K562 (cell line): Measurements from ENCODE around the gene LTBP4. TPM values are rescaled to one million over a fixed set of nuclear protein-coding genes. Genes with fewer than 3 reads are reported as not detected.
"Not testable (repeated sequence)": the region's sequence is repeated elsewhere in the genome, so short reads cannot be mapped to it uniquely, and the experiment has no call there.

Experiments used
- ATAC-seq: fragments of 200-7000 bp; cut with Tn5 transposase; 3 replicates; pipeline ENCODE4 v1.9.1; 2020; ENCODE audit warnings: moderate library complexity
- BruUV-seq: library from RNA; stranded (reverse); fragments of 400-500 nt; replicated peaks from 2 replicates; lab custom pipeline; 2021; lab: Mats Ljungman, UMichigan
- CTCF ChIA-PET: fragments of 300-600 bp; formaldehyde crosslinking; extraction: SDS; loops from one replicate; lab custom pipeline; 2021; ENCODE audit warnings: low intra/inter-chr PET ratio; lab: Yijun Ruan, JAX
- POLR2A ChIA-PET: fragments of 300-600, 350-650 bp; sonication (Branson Sonifier 250); formaldehyde crosslinking; extraction: SDS; loops from one replicate; lab custom pipeline; 2021; ENCODE audit warnings: antibody characterized with exemption, inconsistent platforms; lab: Yijun Ruan, JAX
- DNase-seq, 4 experiments: peaks; one replicate each; pipeline versions ENCODE4 v3.0.0 to v3.0.0-alpha.2; 2011 to 2018; ENCODE audit warnings: low spot score in 3 of 4, mixed read lengths in 3 of 4; ENCODE audit errors: extremely low read depth in 1 of 4
- FAIRE-seq: peaks from 2 replicates; lab custom pipeline; 2011; peaks lifted over from hg19 to GRCh38; lab: Jason Lieb, UNC
- H2AFZ ChIP-seq: 2 replicates; pipeline ENCODE4 v1.6.0; 2011; ENCODE audit warnings: low read depth, low read length, control low read depth, inconsistent platforms
- H3K27ac ChIP-seq: fragments of 200-600 bp; 3 replicates; pipeline ENCODE4 v1.8.0; 2011; ENCODE audit warnings: low read depth, mild to moderate bottlenecking, control low read depth, inconsistent platforms, low read length, moderate library complexity, mixed read lengths; ENCODE audit errors: extremely low read depth
- H3K27me3 ChIP-seq, 2 experiments: fragments of 300-600 bp in 1 of 2; 2 replicates in 1 of 2; 3 replicates in 1 of 2; pipeline versions ENCODE4 v1.6.0 to v1.8.0; 2011; ENCODE audit warnings: inconsistent platforms in 2 of 2, low read length in 2 of 2, mild to moderate bottlenecking in 1 of 2, mixed read lengths in 1 of 2, moderate library complexity in 1 of 2; ENCODE audit not compliant: control insufficient read depth in 2 of 2, insufficient read depth in 2 of 2
- H3K36me3 ChIP-seq: fragments of 300-600 bp; 3 replicates; pipeline ENCODE4 v1.8.0; 2011; ENCODE audit warnings: mild to moderate bottlenecking, low read length, inconsistent platforms; ENCODE audit not compliant: control insufficient read depth, insufficient read depth
- H3K4me1 ChIP-seq, 2 experiments: fragments of 200-600 bp in 1 of 2; replicated peaks in 1 of 2; 2 replicates in 1 of 2; 3 replicates in 1 of 2; pipeline versions ENCODE4 v1.5.1 to v1.8.0; 2011; ENCODE audit warnings: inconsistent platforms in 2 of 2, low read length in 2 of 2, mild to moderate bottlenecking in 1 of 2, mixed read lengths in 1 of 2, moderate library complexity in 1 of 2; ENCODE audit not compliant: control insufficient read depth in 2 of 2, insufficient read depth in 2 of 2
- H3K4me2 ChIP-seq: 2 replicates; pipeline ENCODE4 v1.6.1; 2011; ENCODE audit warnings: low read length, control low read depth, inconsistent platforms, mixed read lengths; ENCODE audit not compliant: insufficient read depth
- H3K4me3 ChIP-seq: fragments of 200-600 bp; sonication (generic), shearing (Covaris generic); 2 replicates; pipeline ENCODE4 v1.5.1; 2016; ENCODE audit warnings: control low read depth, inconsistent platforms
- H3K79me2 ChIP-seq: fragments of 200-600 bp; 3 replicates; pipeline ENCODE4 v1.8.0; 2011; ENCODE audit warnings: low read length, inconsistent platforms; ENCODE audit not compliant: control insufficient read depth, insufficient read depth
- H3K9ac ChIP-seq, 2 experiments: 2 replicates each; pipeline versions ENCODE4 v1.6.0 to v1.6.1; 2011; ENCODE audit warnings: low read depth in 2 of 2, low read length in 2 of 2, control low read depth in 1 of 2, inconsistent platforms in 1 of 2, mild to moderate bottlenecking in 1 of 2, mixed read lengths in 1 of 2; ENCODE audit not compliant: insufficient read depth in 1 of 2
- H3K9me1 ChIP-seq: one replicate; pipeline ENCODE4 v1.6.0; 2011; ENCODE audit warnings: inconsistent platforms, mild to moderate bottlenecking, low read length, moderate library complexity; ENCODE audit not compliant: control insufficient read depth, insufficient read depth
- H3K9me3 ChIP-seq: replicated peaks from 2 replicates; pipeline ENCODE4 v1.5.1; 2011; ENCODE audit warnings: low read depth, low read length, inconsistent platforms; ENCODE audit not compliant: control insufficient read depth, insufficient read depth
- H4K20me1 ChIP-seq: replicated peaks from 2 replicates; pipeline ENCODE4 v1.6.1; 2011; ENCODE audit warnings: low read length, inconsistent platforms, mixed read lengths; ENCODE audit not compliant: control insufficient read depth, insufficient read depth
- WGBS: fragments of 100-300 bp; shearing (Covaris generic); methylation state at CpG from one replicate; pipeline ENCODE4 v1.1.6; 2016; ENCODE audit warnings: low coverage, mixed read lengths; ENCODE audit not compliant: insufficient coverage; ENCODE audit errors: missing lambda C conversion rate; 5-methylcytosine and 5-hydroxymethylcytosine counted together
- in situ Hi-C: fragments of 300-500 bp; cut with MboI; formaldehyde crosslinking; loops from 4 replicates; pipeline ENCODE4 v1.15.0; 2018; ENCODE audit warnings: inconsistent platforms, mixed read lengths
- intact Hi-C: fragments of 100-400 bp; cut with micrococcal nuclease; formaldehyde crosslinking; loops from 2 replicates; pipeline ENCODE4 v1.14.2; 2022
- polyA plus RNA-seq, 8 experiments: library from polyadenylated mRNA; depleted of rRNA in 4 of 8; stranded (reverse) in 5 of 8; unstranded in 3 of 8; fragments of >200 nt; fragmentation: Nextera tagmentation in 2 of 8; fragmentation: Illumina TruSeq in 1 of 8; extraction: Ambion mirVana in 2 of 8; extraction: Trizol in 1 of 8; gene quantifications; 2 replicates each; pipeline versions ENCODE4 v1.2.1 to v1.2.3, GENCODE V29; 2011 to 2014; ENCODE audit warnings: inconsistent platforms in 1 of 8, missing spikeins in 1 of 8
- total RNA-seq, 7 experiments: library from RNA; depleted of rRNA in 6 of 7; stranded (reverse); fragments of >200 nt in 6 of 7; fragmentation: Illumina TruSeq in 2 of 7; extraction: Trizol in 2 of 7; gene quantifications; 2 replicates each; pipeline versions ENCODE4 v1.2.1 to v1.2.3, GENCODE V29; 2011 to 2021; ENCODE audit warnings: low replicate concordance in 1 of 7

The LTBP4 gene
- total and polyA plus RNA-seq, 9 of the 15 experiments (the other 6 are each of a cell fraction or from before 2014, with no cell fraction given): 0.35 to 160 (median 31.6) TPM

- H3K4me3 ChIP-seq, H3K79me2 ChIP-seq, BruUV-seq, H3K27me3 ChIP-seq, DNase-seq, H3K27ac ChIP-seq, ATAC-seq, H3K4me1 ChIP-seq, intact Hi-C loops, in situ Hi-C loops, H3K9me3 ChIP-seq, H4K20me1 ChIP-seq, FAIRE-seq, H2AFZ ChIP-seq, H3K36me3 ChIP-seq, H3K9me1 ChIP-seq, CTCF ChIA-PET, H3K4me2 ChIP-seq, H3K9ac ChIP-seq: not testable (repeated sequence)
- 73% methylated on average over 11 of the region's 11 CpGs for WGBS
- POLR2A ChIA-PET: interaction anchor here (0.8 kb wide), 1 partner anchor 8 kb away, joined by 3 read pairs; no protein-coding TSS in a partner anchor
These were observed 51.1 kb downstream of the LTBP4 start for GRCh38 chr19:40652303-40652702.

GRCh38 chr19:40655684-40656083, 54.5 kb downstream of the LTBP4 start:
- H3K9me3 ChIP-seq, H3K9ac ChIP-seq, FAIRE-seq, H3K4me2 ChIP-seq, H3K9me1 ChIP-seq, H3K79me2 ChIP-seq, H3K4me1 ChIP-seq, H3K36me3 ChIP-seq, CTCF ChIA-PET, H2AFZ ChIP-seq, H3K27me3 ChIP-seq, BruUV-seq, H3K27ac ChIP-seq, POLR2A ChIA-PET, ATAC-seq, H4K20me1 ChIP-seq, intact Hi-C loops, H3K4me3 ChIP-seq, DNase-seq: not testable (repeated sequence)
- in situ Hi-C loops: loop anchor here (5.0 kb wide), 1 partner anchor 487 kb away; no protein-coding TSS in a partner anchor
- WGBS: 70% methylated on average over 6 of the region's 7 CpGs
